Measurements from ENCODE around the gene ATPAF2. TPM values are rescaled to one million over a fixed set of nuclear protein-coding genes. Genes with fewer than 3 reads are reported as not detected.

ATPAF2 gene
- total RNA-seq, 1 donor from 2014 or later = 21.8 TPM

- H3K9me3 Mint-ChIP-seq (ENCODE audit: unreplicated experiment) = peaks cover 5% of the 10 kb centered on the region
- peaks cover 3% of the 10 kb centered on the region for H3K4me1 Mint-ChIP-seq (ENCODE audit: unreplicated experiment)
- no peak overlapping the region for H3K27ac Mint-ChIP-seq (ENCODE audit: unreplicated experiment)
- no peaks in the 10 kb centered on the region for H3K27me3 Mint-ChIP-seq (ENCODE audit: unreplicated experiment)
- H3K4me3 Mint-ChIP-seq (ENCODE audit: unreplicated experiment) = no peak overlapping the region
- peak; percentile 76 for DNase-seq (ENCODE audit: extremely low spot score, unreplicated experiment)
- TF ChIP-seq CTCF (IDR thresholded peaks at IDR 0.05) = no peak
- peaks cover 10% of the 10 kb centered on the region for H3K36me3 Mint-ChIP-seq (ENCODE audit: unreplicated experiment)
Measured at GRCh38 chr17:18006495-18007239, 32.3 kb downstream of the ATPAF2 start.

GRCh38 chr17:18005496-18005895, 33.5 kb downstream of the ATPAF2 start:
- Mint-ChIP-seq H3K4me3 (ENCODE audit: unreplicated experiment) (no peak overlapping the region), H3K4me1 (ENCODE audit: unreplicated experiment) (peaks cover 3% of the 10 kb centered on the region), H3K27me3 (ENCODE audit: unreplicated experiment) (no peaks in the 10 kb centered on the region), H3K36me3 (ENCODE audit: unreplicated experiment) (peaks cover 9% of the 10 kb centered on the region), H3K9me3 (ENCODE audit: unreplicated experiment) (peaks cover 5% of the 10 kb centered on the region), H3K27ac (ENCODE audit: unreplicated experiment) (no peak overlapping the region)
- TF ChIP-seq CTCF (IDR thresholded peaks at IDR 0.05) = no peak
- DNase-seq (ENCODE audit: extremely low spot score, unreplicated experiment) = no peak

GRCh38 chr17:18004884-18005305, 34.1 kb downstream of the ATPAF2 start:
- Mint-ChIP-seq H3K27ac (ENCODE audit: unreplicated experiment) (no peak overlapping the region), H3K4me3 (ENCODE audit: unreplicated experiment) (no peak overlapping the region), H3K36me3 (ENCODE audit: unreplicated experiment) (peaks cover 5% of the 10 kb centered on the region), H3K4me1 (ENCODE audit: unreplicated experiment) (peaks cover 3% of the 10 kb centered on the region), H3K9me3 (ENCODE audit: unreplicated experiment) (no peaks in the 10 kb centered on the region), H3K27me3 (ENCODE audit: unreplicated experiment) (no peaks in the 10 kb centered on the region)
- DNase-seq (ENCODE audit: extremely low spot score, unreplicated experiment) = no peak
- no peak for TF ChIP-seq CTCF (IDR thresholded peaks at IDR 0.05)

GRCh38 chr17:18004345-18004744, 34.6 kb downstream of the ATPAF2 start:
- no peaks in the 10 kb centered on the region for H3K27me3 Mint-ChIP-seq (ENCODE audit: unreplicated experiment)
- DNase-seq (ENCODE audit: extremely low spot score, unreplicated experiment) = no peak
- peaks cover 3% of the 10 kb centered on the region for H3K4me1 Mint-ChIP-seq (ENCODE audit: unreplicated experiment)
- H3K4me3 Mint-ChIP-seq (ENCODE audit: unreplicated experiment) = no peak overlapping the region
- no peak overlapping the region for H3K27ac Mint-ChIP-seq (ENCODE audit: unreplicated experiment)
- H3K9me3 Mint-ChIP-seq (ENCODE audit: unreplicated experiment) = no peaks in the 10 kb centered on the region
- peaks cover 5% of the 10 kb centered on the region for H3K36me3 Mint-ChIP-seq (ENCODE audit: unreplicated experiment)
- TF ChIP-seq CTCF (IDR thresholded peaks at IDR 0.05) = no peak

- Mint-ChIP-seq H3K27me3 (ENCODE audit: unreplicated experiment) (no peaks in the 10 kb centered on the region), H3K9me3 (ENCODE audit: unreplicated experiment) (no peaks in the 10 kb centered on the region), H3K36me3 (ENCODE audit: unreplicated experiment) (peaks cover 5% of the 10 kb centered on the region), H3K4me3 (ENCODE audit: unreplicated experiment) (no peak overlapping the region), H3K27ac (ENCODE audit: unreplicated experiment) (no peak overlapping the region), H3K4me1 (ENCODE audit: unreplicated experiment) (no peaks in the 10 kb centered on the region)
- no peak for DNase-seq (ENCODE audit: extremely low spot score, unreplicated experiment)
- no peak for TF ChIP-seq CTCF (IDR thresholded peaks at IDR 0.05)
Measured at GRCh38 chr17:18002171-18002570, 36.8 kb downstream of the ATPAF2 start.

All from osteocyte (in vitro differentiated cells).